Progenitor cell of endocrine pancreas (in vitro differentiated cells): ENCODE results near the gene CENPE. TPM values are rescaled to one million over a fixed set of nuclear protein-coding genes. Genes with fewer than 3 reads are reported as not detected.
A peak's percentile ranks its signal among the peaks of the same experiment; 100 is the strongest.
"Not testable (repeated sequence)": the region's sequence is repeated elsewhere in the genome, so short reads cannot be mapped to it uniquely, and the experiment has no call there.

ENCODE experiments used
- DNase-seq: peaks from one replicate; pipeline ENCODE4 v3.0.0; 2021; ENCODE audit warnings: low spot score; ENCODE audit not compliant: unreplicated experiment
- H3K27ac Mint-ChIP-seq: 2 replicates; pipeline ENCODE4 v1.8.0; 2021; ENCODE audit warnings: mild to moderate bottlenecking, moderate library complexity, mixed read lengths
- H3K27me3 Mint-ChIP-seq: 2 replicates; pipeline ENCODE4 v1.8.0; 2021; ENCODE audit warnings: mixed read lengths
- H3K36me3 Mint-ChIP-seq: 2 replicates; pipeline ENCODE4 v1.8.0; 2022; ENCODE audit warnings: mixed read lengths; ENCODE audit not compliant: insufficient read depth
- H3K4me1 Mint-ChIP-seq: 2 replicates; pipeline ENCODE4 v1.8.0; 2021; ENCODE audit warnings: low read depth, mixed read lengths
- H3K4me3 Mint-ChIP-seq: 2 replicates; pipeline ENCODE4 v1.8.0; 2021; ENCODE audit warnings: low read depth, mild to moderate bottlenecking, moderate library complexity, mixed read lengths
- H3K9me3 Mint-ChIP-seq: 2 replicates; pipeline ENCODE4 v1.8.0; 2021; ENCODE audit warnings: low read depth, mixed read lengths
- CTCF ChIP-seq: fragments of 200-600 bp; sonication (generic); IDR thresholded peaks from one replicate; pipeline ENCODE4 v1.5.0; 2021; ENCODE audit warnings: antibody characterized with exemption, mild to moderate bottlenecking; ENCODE audit not compliant: unreplicated experiment
- long read RNA-seq: library from polyadenylated mRNA; unstranded; transcript quantifications from one replicate; pipeline ENCODE4 v2.0.0, GENCODE V29; 2020
- total RNA-seq: library from RNA; stranded (reverse); gene quantifications from 2 replicates; pipeline ENCODE4 v1.2.1, GENCODE V29; 2021

Gene CENPE
- total RNA-seq = 16.5 and 17.0 TPM in 2 replicates
- long read RNA-seq, partial matches to known transcripts = 33 of 38 reads
- long read RNA-seq, other reads (novel, unspliced or antisense) = 5 of 38 reads

GRCh38 chr4:103198111-103198765 is at the start of gene CENPE:
TSS of gene CENPE (minus strand) at chr4:103198343. CDS start at chr4:103198319, 24 bp downstream.
- Mint-ChIP-seq H3K4me3 (peak within 1 kb of the TSS; percentile 86), H3K4me1 (peaks cover 23% of the 10 kb centered on the region), H3K9me3 (no peaks in the 10 kb centered on the region), H3K36me3 (no peaks in the 10 kb centered on the region), H3K27me3 (no peaks in the 10 kb centered on the region), H3K27ac (peak within 1 kb of the TSS; percentile 99)
- DNase-seq = peak; percentile 85
- no peak for TF ChIP-seq CTCF

GRCh38 chr4:103244251-103244650 is 46.1 kb upstream of the CENPE start:
- no peaks in the 10 kb centered on the region for H3K4me1 Mint-ChIP-seq
- H3K4me3 Mint-ChIP-seq = no peak overlapping the region
- no peak for DNase-seq
- no peaks in the 10 kb centered on the region for H3K36me3 Mint-ChIP-seq
- no peaks in the 10 kb centered on the region for H3K27me3 Mint-ChIP-seq
- TF ChIP-seq CTCF = no peak
- no peak overlapping the region for H3K27ac Mint-ChIP-seq
- peaks cover 13% of the 10 kb centered on the region for H3K9me3 Mint-ChIP-seq

- not testable (repeated sequence) for H3K36me3 Mint-ChIP-seq, H3K4me1 Mint-ChIP-seq, H3K27ac Mint-ChIP-seq, H3K27me3 Mint-ChIP-seq, DNase-seq, H3K4me3 Mint-ChIP-seq
- peaks cover 16% of the 10 kb centered on the region for H3K9me3 Mint-ChIP-seq
Measured at GRCh38 chr4:103230938-103231337, 32.8 kb upstream of the CENPE start.

GRCh38 chr4:103223556-103223955 is 25.4 kb upstream of the CENPE start:
- not testable (repeated sequence) for H3K4me3 Mint-ChIP-seq, H3K27me3 Mint-ChIP-seq, DNase-seq, H3K36me3 Mint-ChIP-seq, H3K4me1 Mint-ChIP-seq
- Mint-ChIP-seq H3K9me3 (peaks cover 19% of the 10 kb centered on the region), H3K27ac (peak overlapping the region; percentile 63)

- Mint-ChIP-seq H3K4me1 (no peaks in the 10 kb centered on the region), H3K27me3 (no peaks in the 10 kb centered on the region), H3K9me3 (no peaks in the 10 kb centered on the region), H3K27ac (no peak overlapping the region), H3K4me3 (no peak overlapping the region), H3K36me3 (no peaks in the 10 kb centered on the region)
- no peak for TF ChIP-seq CTCF
- no peak for DNase-seq
Measured at GRCh38 chr4:103207673-103208072, 9.5 kb upstream of the CENPE start.

GRCh38 chr4:103204111-103204510 is 6.0 kb upstream of the CENPE start:
- Mint-ChIP-seq H3K36me3 (no peaks in the 10 kb centered on the region), H3K4me1 (peaks cover 13% of the 10 kb centered on the region), H3K4me3 (no peak overlapping the region), H3K27ac (no peak overlapping the region), H3K9me3 (no peaks in the 10 kb centered on the region), H3K27me3 (no peaks in the 10 kb centered on the region)
- no peak for DNase-seq
- peak; percentile 55 for TF ChIP-seq CTCF
